DMS53 treated with DMSO at 0.1 percent for 48 hours (cell line): ENCODE data around the gene CGN.

Experiments
- DNase-seq: peaks from one replicate; lab custom pipeline; 2025; ENCODE audit not compliant: unreplicated experiment; lab: John Stamatoyannopoulos, UW

The CGN gene

DNA sequence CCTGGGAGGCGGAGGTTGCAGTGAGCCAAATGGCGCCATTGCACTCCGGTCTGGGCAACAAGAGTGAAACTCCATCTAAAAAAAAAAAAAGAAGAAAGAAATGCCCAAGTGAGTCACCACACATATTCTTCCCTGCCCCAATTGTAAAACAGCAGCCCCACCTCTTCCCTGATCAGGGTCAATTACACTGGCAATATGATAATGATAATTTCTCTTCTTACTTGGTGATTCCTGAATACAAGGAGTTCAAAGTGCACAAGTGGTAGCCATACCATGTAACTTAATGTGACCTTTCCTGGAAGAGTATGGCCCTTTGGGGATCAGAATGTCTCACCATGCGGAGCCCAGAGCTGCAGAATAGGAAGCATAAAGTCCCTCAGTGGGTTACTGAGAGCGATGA, 11.8 kb upstream of the CGN start:
- DNase-seq = no peak

DNA sequence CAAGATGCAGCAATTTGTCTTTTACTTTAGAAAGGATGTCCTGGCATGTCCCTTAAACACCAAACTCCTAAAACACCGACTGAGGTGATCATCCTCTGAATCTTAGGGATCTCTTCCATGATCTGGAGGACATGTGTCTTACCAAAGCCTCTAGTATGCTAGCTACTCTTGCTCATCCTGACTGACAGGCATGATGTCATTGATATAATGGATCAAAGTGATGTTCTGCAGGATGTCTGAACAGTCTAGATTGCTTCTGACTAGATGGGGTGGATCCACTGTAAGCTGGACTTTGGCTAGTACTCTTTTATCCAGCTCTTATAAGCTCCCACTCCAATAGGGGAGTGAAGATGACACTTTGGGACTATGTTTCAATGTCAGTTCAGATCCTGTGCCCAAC, 11.3 kb upstream of the CGN start:
- DNase-seq = no peak

- DNase-seq = peak; percentile 24
Measured at GRCh38 chr1:151501474-151501873, 9.7 kb upstream of the CGN start.

DNA sequence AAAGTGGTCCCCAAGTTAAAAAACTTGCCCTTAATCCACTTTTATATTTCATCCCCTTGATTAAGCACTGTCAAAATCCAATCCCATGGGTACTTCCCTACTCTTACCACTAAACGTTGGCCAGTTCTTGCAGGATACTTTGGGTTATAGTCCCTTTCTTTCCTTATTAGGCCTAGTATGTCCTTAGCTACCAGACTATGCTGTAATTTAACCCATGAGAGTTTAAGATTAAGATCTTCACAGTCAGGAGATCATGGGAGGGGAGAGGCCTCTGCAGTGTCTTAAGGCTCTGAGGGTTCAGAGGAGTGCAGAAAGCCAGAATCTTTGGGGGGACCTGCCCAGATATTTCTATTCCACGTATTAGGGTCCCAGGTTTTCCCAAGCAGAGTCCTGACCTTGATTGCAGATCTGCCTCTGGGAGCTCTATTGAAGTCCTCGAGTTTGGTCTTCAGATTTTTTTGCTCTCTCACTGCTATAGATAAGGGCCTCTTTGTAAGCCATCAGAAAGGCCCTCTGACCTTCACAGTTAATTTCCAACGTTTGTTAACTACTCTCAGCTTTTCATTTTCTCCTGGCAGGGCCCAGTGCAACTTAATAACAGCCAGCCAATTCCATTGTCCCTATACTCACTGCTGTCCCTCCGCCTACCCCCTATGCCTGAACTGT, 9.0 kb upstream of the CGN start:
- DNase-seq = no peak

- DNase-seq = no peak
Measured at GRCh38 chr1:151502859-151503780, 8.1 kb upstream of the CGN start.

- DNase-seq = no peak
Measured at GRCh38 chr1:151504252-151504651, 6.9 kb upstream of the CGN start.

GRCh38 chr1:151504759-151505158, 6.4 kb upstream of the CGN start:
- no peak for DNase-seq

DNA sequence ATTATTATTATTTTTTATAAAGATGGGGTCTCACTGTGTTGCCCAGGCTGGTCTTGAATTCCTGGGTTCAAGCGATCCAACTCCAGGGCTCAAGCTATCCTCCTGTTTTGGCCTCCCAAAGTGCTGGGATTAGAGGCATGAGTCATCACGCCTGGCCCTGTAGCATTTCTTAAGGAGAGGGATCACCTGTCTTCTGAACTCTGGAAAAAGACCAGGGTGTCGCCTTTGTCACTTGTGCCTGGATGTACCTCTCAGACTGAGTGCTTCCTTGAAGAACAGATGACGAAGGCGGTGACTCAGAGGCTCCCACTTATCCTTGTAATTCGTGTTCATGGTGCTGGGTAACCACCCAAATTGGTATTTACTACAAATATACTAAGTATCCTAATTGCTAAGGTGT, 2.4 kb upstream of the CGN start:
- DNase-seq = no peak

DNA sequence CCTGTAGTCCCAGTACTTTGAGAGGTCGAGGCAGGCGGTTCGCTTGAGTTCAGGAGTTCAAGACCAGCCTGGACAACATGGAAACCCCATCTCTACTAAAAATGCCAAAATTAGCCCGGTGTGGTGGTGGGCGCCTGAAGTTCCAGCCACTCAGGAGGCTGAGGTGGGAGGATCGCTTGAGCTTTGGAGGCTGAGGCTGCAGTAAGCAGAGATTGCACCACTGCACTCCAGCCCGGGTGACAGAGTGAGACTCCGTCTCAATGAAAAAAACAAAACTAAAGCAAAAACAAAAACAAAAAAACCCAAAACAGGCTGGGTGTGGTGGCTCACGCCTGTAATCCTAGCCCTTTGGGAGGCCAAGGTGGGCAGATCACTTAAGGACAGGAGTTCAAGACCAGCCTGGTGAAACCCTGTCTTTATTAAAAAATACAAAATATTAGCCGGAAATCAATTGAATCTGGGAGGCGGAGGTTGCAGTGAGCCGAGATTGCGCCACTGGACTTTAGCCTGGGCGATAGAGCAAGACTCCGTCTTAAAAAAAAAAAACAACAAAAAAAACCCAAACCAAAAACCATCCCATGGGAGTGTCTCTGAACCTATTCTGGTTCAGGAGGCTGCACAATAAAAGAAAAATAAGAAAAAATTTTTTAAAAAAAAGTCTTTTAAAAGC, 1.7 kb upstream of the CGN start:
- no peak for DNase-seq

- no peak for DNase-seq
Measured at GRCh38 chr1:151510020-151510405, 1.2 kb upstream of the CGN start.

DNA sequence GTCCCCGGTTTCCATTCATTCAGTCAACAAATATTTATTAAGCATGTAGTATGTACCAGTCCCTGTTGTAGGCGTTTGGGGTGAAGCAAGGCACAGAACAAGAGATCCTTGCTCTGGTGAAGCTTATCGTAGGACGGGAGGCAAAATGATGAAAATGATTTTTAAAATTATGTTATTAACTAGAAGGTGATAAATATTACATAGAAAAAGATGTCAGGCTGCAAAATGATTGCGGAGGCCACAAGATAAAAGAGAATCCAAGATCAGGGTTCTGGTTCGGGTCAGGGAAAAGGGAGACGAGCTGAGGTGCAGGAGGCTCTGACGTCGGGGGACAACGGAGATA, 602 bp upstream of the CGN start:
- DNase-seq = no peak

- peak; percentile 39 for DNase-seq
Measured at GRCh38 chr1:151511636-151512215, 539 bp downstream of the CGN start.

DNA sequence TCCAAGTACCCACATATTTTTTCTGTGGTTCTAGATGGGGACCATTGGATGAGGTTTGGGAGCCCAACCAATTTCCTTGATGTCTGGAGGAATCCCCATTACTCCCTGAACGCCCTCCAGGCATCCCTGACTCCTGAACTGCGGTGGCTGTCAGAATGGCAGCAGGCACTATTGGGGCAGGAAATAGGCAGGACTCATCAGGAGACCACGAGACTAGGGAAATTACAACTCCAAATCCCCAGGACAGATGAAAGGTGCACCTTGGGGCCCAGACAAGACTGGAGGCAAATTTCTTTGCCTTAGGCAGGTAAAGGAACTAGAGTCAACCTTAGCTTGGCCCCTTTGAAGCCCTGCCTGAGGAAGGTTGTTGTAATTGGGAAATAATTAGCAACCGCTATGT, 1.1 kb downstream of the CGN start:
- DNase-seq = no peak

DNA sequence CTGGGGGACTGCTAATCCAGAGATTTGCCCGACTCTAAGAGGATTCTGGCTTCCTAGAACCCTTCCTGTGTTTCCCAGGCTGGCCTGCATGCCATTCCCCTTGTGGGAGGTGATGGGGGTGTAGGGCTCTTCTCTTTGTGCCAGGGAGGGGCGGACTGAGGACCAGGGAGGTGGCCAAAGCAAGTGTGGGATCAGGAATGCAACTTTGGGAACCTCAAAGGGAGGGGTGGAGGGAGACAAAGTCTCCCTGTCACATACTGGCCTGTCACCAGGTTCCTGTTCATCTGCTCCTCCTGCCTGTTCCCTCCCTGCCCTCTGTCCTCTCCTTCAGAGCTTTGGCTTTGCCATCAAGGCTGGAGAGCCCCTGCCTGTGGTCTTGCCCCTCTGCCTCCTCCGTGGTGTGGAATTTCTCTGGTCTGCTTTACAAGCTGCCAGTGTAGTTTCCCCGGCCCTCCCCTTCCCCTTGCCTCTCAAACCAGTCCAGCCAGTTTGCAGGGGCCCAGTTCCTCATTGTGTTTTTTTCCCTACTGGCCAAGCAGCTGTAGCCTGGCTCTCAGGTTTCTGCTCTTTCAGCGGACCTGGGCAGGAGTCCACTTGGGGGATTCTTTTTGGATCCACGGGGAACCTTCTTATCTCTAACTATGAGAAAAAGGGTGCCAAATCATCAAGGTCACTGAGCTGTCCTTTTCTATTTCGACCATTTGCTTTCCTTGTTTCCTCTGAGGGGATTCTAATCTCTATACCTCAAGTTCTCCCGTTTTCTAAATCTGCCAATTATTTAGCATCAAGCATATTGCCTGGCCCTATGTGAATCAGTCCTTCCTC, 1.8 kb downstream of the CGN start:
- DNase-seq = peak; percentile 95

GRCh38 chr1:151513626-151514121, 2.5 kb downstream of the CGN start:
- DNase-seq = peak; percentile 97

- peak; percentile 54 for DNase-seq
Measured at GRCh38 chr1:151514366-151514765, 3.2 kb downstream of the CGN start.

DNA sequence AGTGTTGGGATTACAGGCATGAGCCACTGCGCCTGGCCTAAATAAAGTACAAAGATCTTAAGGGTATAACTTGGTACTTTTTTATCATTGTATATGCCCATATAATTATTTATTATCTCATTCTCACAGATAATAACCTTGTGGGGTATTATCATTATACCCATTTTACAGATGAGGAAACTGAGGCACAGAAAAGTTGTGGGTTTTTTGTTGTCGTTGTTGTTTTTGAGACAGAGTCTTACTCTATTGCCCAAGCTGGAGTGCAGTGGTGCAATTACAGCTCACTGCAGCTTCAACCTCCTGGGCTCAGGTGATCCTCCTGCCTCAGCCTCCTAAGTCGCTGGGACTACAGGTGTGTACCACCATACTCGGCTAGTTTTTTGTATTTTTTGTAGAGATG, 4.1 kb downstream of the CGN start:
- DNase-seq = no peak

GRCh38 chr1:151516031-151516511, 4.9 kb downstream of the CGN start:
- DNase-seq = no peak

GRCh38 chr1:151518431-151518830, 7.2 kb downstream of the CGN start:
- DNase-seq = no peak

- no peak for DNase-seq
Measured at GRCh38 chr1:151518936-151519335, 7.7 kb downstream of the CGN start.
